Endothelial cell of umbilical vein (primary cell): ENCODE data around the gene TUBG1. TPM values are rescaled to one million over a fixed set of nuclear protein-coding genes. Genes with fewer than 3 reads are reported as not detected.

Experiments
- BruUV-seq: library from RNA; stranded (reverse); fragments of 400-500 nt; replicated peaks from 2 replicates; lab custom pipeline; 2021; lab: Mats Ljungman, UMichigan
- CTCF ChIA-PET: fragments of 300-600, 350-600 bp; sonication (Branson Sonifier 250); formaldehyde crosslinking; loops from one replicate; lab custom pipeline; 2021; ENCODE audit warnings: antibody characterized with exemption, inconsistent platforms; lab: Charles Lee
- POLR2A ChIA-PET: fragments of 300-600, 350-600 bp; sonication (Branson Sonifier 250); formaldehyde crosslinking; loops from one replicate; lab custom pipeline; 2021; ENCODE audit warnings: antibody characterized with exemption, inconsistent platforms; lab: Charles Lee
- DNase-seq: peaks from one replicate; pipeline ENCODE4 v3.0.0-alpha.2; 2011; ENCODE audit warnings: low read depth, low spot score
- FAIRE-seq: peaks from 2 replicates; lab custom pipeline; 2011; peaks lifted over from hg19 to GRCh38; lab: Jason Lieb, UNC
- H2AFZ ChIP-seq: 2 replicates; pipeline ENCODE4 v1.6.0; 2012; ENCODE audit warnings: low read depth, low read length, control low read depth, inconsistent platforms
- H3K27ac ChIP-seq: 2 replicates; pipeline ENCODE4 v1.5.1; 2011; ENCODE audit warnings: low read depth, mild to moderate bottlenecking, control low read depth, low read length, moderate library complexity; ENCODE audit not compliant: insufficient read depth
- H3K27me3 ChIP-seq, 2 experiments: 2 replicates each; pipeline versions ENCODE4 v1.6.0 to v1.6.1; 2011; ENCODE audit warnings: low read length in 2 of 2, mixed read lengths in 1 of 2; ENCODE audit not compliant: control insufficient read depth in 2 of 2, insufficient read depth in 2 of 2
- H3K36me3 ChIP-seq, 2 experiments: 2 replicates in 1 of 2; 3 replicates in 1 of 2; pipeline ENCODE4 v1.5.1; 2011; ENCODE audit warnings: low read length in 2 of 2, mild to moderate bottlenecking in 1 of 2, moderate library complexity in 1 of 2; ENCODE audit not compliant: control insufficient read depth in 2 of 2, insufficient read depth in 2 of 2; ENCODE audit errors: extremely low read depth in 1 of 2
- H3K4me1 ChIP-seq: 3 replicates; pipeline ENCODE4 v1.5.1; 2011; ENCODE audit warnings: mild to moderate bottlenecking, low read length; ENCODE audit not compliant: control insufficient read depth, insufficient read depth; ENCODE audit errors: extremely low read depth
- H3K4me2 ChIP-seq: 2 replicates; pipeline ENCODE4 v1.6.1; 2011; ENCODE audit warnings: low read length, control low read depth, mixed read lengths; ENCODE audit not compliant: insufficient read depth
- H3K4me3 ChIP-seq, 3 experiments: fragments of 200-600 bp in 1 of 3; sonication (generic), shearing (Covaris generic) in 1 of 3; replicated peaks in 1 of 3; 2 replicates each; pipeline ENCODE4 v1.5.1; 2011 to 2016; ENCODE audit warnings: control low read depth in 3 of 3, low read length in 3 of 3, mild to moderate bottlenecking in 2 of 3, inconsistent platforms in 1 of 3, low read depth in 1 of 3, moderate library complexity in 1 of 3; ENCODE audit not compliant: insufficient read depth in 1 of 3
- H3K79me2 ChIP-seq: 2 replicates; pipeline ENCODE4 v1.6.0; 2012; ENCODE audit warnings: low read length, inconsistent platforms; ENCODE audit not compliant: control insufficient read depth, insufficient read depth
- H3K9ac ChIP-seq: replicated peaks from 2 replicates; pipeline ENCODE3; 2011; ENCODE audit warnings: low read length, control low read depth; ENCODE audit not compliant: insufficient read depth; ENCODE audit errors: extremely low read depth
- H3K9me1 ChIP-seq: replicated peaks from 3 replicates; pipeline ENCODE4 v1.6.0; 2011; ENCODE audit warnings: mild to moderate bottlenecking, low read length; ENCODE audit not compliant: control insufficient read depth, insufficient read depth; ENCODE audit errors: extremely low read depth
- H3K9me3 ChIP-seq: replicated peaks from 2 replicates; pipeline ENCODE4 v1.5.1; 2012; ENCODE audit warnings: low read length, inconsistent platforms; ENCODE audit not compliant: control insufficient read depth, insufficient read depth
- H4K20me1 ChIP-seq: replicated peaks from 2 replicates; pipeline ENCODE3; 2011; ENCODE audit warnings: mild to moderate bottlenecking, low read length; ENCODE audit not compliant: control insufficient read depth, insufficient read depth; ENCODE audit errors: extremely low read depth
- EZH2 ChIP-seq: IDR thresholded peaks from 2 replicates; pipeline ENCODE4 v1.6.1; 2012; ENCODE audit warnings: borderline replicate concordance, low read depth, mild to moderate bottlenecking, moderate library complexity, low read length, inconsistent platforms; ENCODE audit not compliant: severe bottlenecking
- GATA2 ChIP-seq: IDR thresholded peaks from 2 replicates; pipeline ENCODE4 v1.7.0; 2011; ENCODE audit warnings: low read depth, mild to moderate bottlenecking, moderate library complexity, mixed read lengths, low read length; ENCODE audit not compliant: insufficient read length, insufficient read depth
- JUN ChIP-seq: IDR thresholded peaks from 2 replicates; pipeline ENCODE4 v1.6.1; 2011; ENCODE audit warnings: borderline replicate concordance, low read depth; ENCODE audit not compliant: insufficient read length, insufficient read depth
- MAX ChIP-seq: IDR thresholded peaks from 2 replicates; pipeline ENCODE4 v1.6.1; 2011; ENCODE audit not compliant: insufficient read depth, insufficient read length
- POLR2AphosphoS5 ChIP-seq: IDR thresholded peaks from 2 replicates; pipeline ENCODE4 v1.6.1; 2012; ENCODE audit warnings: low read depth, mild to moderate bottlenecking, control low read depth, low read length, moderate library complexity; ENCODE audit not compliant: insufficient read depth
- dilution Hi-C: fragments of 300-500 bp; cut with MboI; formaldehyde crosslinking; loops from one replicate; pipeline ENCODE4 v1.15.0; 2019; ENCODE audit warnings: low sequenced_read_pairs; ENCODE audit not compliant: extremely low pct_ligation_motif_present
- intact Hi-C: fragments of 100-400 bp; cut with micrococcal nuclease; formaldehyde crosslinking; loops from one replicate; pipeline ENCODE4 v1.10.0; 2022
- polyA plus RNA-seq, 4 experiments: library from polyadenylated mRNA; depleted of rRNA in 3 of 4; stranded (reverse) in 3 of 4; unstranded in 1 of 4; fragments of >200 nt; gene quantifications; 2 replicates each; pipeline versions ENCODE4 v1.2.1 to v1.2.3, GENCODE V29; 2011 to 2012; ENCODE audit warnings: missing spikeins in 1 of 4
- total RNA-seq: library from RNA; stranded (reverse); gene quantifications from 2 replicates; pipeline ENCODE4 v1.2.3, GENCODE V29; 2021

Gene TUBG1
- total and polyA plus RNA-seq, 2 donors (not counting 3 experiments of a cell fraction or from before 2014, with no cell fraction given) = 102 to 132 TPM

- H3K9me3 ChIP-seq = no peaks in the 10 kb centered on the region
- TF ChIP-seq JUN (no peak), MAX (no peak), GATA2 (no peak), EZH2 (no peak), POLR2AphosphoS5 (no peak)
- ChIA-PET CTCF (interaction anchor here (1.1 to 7.0 kb wide), 19 partner anchors 9 to 421 kb away, joined by 3 to 235 read pairs (median 9); partner anchors contain the start of genes BECN1, CCR10, CNTNAP1 and MLX), POLR2A (interaction anchor here (0.5 kb wide), 1 partner anchor 223 kb away, joined by 10 read pairs; no protein-coding TSS in a partner anchor)
- H3K4me3 ChIP-seq = peak overlapping the region; percentile 53 to 80 (median 76)
- intact Hi-C loops = loop anchor here (1.0 to 5.0 kb wide), 3 partner anchors 10 to 360 kb away; partner anchors contain the start of genes MLX, RETREG3 and TUBG1
- H3K79me2 ChIP-seq = peaks cover 17% of the 10 kb centered on the region
- peak overlapping the region; percentile 50 for H3K27ac ChIP-seq
- peaks cover 10 to 32% of the 10 kb centered on the region in 2 experiments for H3K36me3 ChIP-seq
- H3K9ac ChIP-seq = peak overlapping the region; percentile 76
- no peaks in the 10 kb centered on the region for H3K27me3 ChIP-seq
- FAIRE-seq (no peak), DNase-seq (no peak)
- H3K4me1 ChIP-seq = peaks cover 18% of the 10 kb centered on the region
- no peaks in the 10 kb centered on the region for H4K20me1 ChIP-seq
- no peaks in the 10 kb centered on the region for H3K9me1 ChIP-seq
- H3K4me2 ChIP-seq = peak overlapping the region; percentile 92
- H2AFZ ChIP-seq = peak overlapping the region; percentile 35
- dilution Hi-C loops = no loop called here
- no TSS peak for BruUV-seq
Observed at GRCh38 chr17:42577140-42577531, 32.3 kb upstream of the TUBG1 start.
